NCI-H146 treated with DMSO at 0.1 percent for 48 hours (cell line): ENCODE measurements around the gene SETD2.

Experiments
- DNase-seq: peaks from one replicate; lab custom pipeline; 2025; ENCODE audit not compliant: unreplicated experiment; lab: John Stamatoyannopoulos, UW

Gene SETD2

DNA sequence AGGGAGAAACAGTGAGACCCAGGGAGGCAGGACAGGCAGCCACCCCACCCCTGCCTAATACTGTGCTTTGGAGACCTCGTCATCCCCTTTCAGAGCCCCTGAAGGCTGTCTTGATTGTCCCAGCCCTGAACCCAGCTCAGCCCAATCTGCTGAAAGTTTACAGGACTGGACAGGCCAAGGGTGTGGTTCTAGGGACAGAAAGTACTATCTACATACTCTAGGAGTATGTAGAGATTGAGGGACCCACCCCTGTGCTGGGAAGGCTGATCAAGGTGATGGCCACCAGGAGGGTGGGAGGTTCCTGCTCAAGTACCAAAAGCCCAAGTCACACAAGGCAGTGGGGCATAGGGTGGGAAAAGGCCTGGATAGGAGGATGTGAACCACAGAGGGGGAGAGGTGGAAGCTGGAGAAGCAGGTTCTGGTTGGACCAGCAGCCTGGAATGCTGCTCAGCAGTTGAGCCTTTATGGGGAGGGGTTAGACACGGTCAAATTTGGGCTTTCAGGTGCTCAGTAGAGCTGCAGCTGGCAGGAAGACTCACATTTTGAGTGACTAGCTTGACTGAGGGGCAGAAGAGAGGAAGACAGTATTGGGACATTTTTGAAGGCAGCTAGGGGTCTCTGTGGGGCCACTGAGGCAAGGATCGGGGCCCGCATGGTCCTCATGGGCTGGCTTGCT lies 177.7 kb downstream of the SETD2 start:
- no peak for DNase-seq

DNA sequence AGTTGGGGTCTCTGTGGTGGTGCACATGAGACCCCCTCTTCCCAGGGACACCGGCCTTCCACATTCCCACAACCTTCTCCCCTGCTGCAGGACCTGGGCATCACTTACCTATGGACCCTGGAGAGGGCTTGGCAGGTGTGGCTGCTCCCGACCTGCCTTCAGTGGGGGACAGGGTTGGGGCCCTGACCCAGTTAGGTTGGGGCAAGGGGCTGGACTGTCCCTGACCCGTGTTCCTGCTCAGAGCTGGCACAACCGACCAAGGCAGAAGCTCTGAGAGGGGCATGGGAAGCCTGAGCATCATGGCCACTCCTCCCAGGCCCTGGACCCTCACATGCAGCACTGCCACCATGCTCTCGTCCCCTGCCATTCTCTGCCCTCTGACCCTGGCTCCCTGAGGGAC lies 178.3 kb downstream of the SETD2 start:
- DNase-seq: no peak

DNA sequence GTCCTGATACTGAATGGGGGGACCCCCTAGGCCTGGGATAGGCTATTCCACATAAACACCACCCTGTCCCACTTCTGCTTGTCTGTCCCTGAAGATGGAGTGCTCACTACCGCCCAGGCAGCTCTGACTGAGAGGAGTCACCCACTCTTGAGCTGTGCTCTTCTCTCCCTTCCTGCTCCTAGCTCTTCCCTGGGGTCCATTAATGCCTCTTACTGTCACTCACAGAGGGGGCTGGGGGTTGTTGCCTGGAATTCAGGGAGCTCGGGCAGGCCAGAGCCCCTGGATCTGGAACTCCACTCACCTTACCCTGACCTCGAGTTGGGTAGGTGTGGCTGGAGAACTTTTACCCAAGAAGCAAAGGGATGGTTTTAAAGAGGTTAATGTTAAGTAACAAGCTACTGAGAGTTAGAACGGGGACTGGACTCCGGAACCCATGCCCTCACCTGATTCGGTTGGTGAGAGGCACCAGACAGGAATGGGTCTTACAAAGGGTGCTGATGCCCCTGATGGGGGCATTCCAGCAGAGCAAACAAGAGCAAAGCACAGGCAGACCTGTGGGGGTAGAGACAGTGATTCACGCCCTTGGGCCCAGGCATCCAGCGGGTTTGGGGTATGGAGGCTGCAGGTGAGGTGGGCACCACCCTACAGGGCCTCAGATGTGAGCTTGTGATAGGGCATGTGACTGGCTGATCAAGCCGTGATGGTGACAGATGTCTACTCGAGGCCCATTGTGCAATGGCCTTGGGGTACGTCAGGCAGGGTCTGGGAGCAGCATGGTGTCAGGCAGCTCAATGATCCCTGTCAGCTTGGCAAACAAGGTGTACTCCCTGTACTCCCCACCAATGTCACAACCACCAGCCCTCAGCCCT lies 179.1 kb downstream of the SETD2 start:
- no peak for DNase-seq

DNA sequence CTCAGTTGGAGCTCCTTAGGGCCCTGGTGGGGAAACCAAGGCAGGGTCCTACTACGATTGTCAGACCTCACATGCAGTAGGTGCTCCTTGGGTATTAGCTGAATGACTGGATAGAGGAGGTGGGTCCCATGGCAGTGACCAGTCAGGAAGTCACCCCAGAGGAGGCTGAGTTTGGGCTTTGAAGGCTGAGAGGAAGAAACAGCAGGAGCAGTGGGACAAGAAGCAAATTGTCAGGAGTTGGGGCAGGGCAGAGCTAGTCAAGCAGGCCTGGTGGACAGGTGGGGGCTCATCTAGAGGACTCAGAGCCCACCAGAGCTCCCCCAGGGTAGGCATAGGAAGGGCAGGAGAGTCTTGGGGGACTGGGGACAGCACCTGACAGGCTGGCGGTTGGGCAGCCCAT lies 181.4 kb downstream of the SETD2 start:
- no peak for DNase-seq

DNA sequence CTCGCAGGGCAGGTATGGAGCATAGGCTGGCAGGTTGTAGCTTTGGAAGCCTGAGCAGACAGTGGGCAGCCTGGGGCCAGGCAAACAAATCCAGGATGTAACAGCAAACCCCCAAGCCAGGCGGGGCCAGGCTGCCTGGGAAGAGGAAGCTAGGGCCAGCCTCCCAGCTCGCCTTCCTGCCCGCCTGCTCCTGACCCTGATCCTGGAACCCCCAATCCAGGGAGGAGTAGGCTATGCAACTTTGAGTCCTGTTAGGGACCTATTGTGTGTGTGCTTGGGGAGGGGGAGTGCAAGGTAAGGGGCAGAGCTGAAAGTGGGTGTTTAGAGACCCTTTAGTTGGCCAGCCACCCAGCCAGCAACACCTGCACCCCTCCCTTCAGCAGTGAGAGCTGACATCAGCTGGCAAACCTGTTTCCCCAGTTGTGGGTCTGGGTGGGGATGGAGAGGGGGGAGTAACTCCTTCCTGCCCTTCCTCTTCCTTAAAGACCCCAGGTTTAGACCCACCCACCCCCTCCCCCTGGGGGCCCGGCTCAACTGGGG lies 181.9 kb downstream of the SETD2 start:
- DNase-seq: no peak

DNA sequence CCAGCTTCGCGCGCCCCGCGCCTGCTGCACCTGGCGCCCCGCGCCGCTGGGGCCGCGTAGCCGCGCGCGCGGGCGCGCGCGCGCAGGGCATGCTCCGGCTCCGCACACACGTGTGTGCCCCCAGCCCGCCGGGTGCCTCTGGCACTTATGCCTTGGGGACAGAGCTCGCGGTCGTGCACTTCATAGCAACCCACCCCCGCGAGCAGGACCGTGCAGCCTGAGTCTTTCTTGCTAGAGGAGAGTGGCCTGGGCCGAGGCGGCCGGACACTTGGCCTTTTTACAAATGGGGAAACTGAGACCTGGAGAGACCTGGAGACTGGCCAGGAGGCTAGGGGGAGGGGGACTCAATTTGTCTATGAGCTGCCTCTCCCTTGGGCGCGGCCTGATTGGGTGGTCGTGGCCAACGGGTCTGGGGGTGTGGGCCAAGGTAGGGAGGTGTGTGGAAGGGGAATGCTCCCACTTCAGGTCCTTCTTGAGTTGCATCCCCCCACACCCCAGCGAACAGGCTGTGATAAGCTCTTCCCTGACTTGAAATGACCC lies 183.9 kb downstream of the SETD2 start:
- no peak for DNase-seq

DNA sequence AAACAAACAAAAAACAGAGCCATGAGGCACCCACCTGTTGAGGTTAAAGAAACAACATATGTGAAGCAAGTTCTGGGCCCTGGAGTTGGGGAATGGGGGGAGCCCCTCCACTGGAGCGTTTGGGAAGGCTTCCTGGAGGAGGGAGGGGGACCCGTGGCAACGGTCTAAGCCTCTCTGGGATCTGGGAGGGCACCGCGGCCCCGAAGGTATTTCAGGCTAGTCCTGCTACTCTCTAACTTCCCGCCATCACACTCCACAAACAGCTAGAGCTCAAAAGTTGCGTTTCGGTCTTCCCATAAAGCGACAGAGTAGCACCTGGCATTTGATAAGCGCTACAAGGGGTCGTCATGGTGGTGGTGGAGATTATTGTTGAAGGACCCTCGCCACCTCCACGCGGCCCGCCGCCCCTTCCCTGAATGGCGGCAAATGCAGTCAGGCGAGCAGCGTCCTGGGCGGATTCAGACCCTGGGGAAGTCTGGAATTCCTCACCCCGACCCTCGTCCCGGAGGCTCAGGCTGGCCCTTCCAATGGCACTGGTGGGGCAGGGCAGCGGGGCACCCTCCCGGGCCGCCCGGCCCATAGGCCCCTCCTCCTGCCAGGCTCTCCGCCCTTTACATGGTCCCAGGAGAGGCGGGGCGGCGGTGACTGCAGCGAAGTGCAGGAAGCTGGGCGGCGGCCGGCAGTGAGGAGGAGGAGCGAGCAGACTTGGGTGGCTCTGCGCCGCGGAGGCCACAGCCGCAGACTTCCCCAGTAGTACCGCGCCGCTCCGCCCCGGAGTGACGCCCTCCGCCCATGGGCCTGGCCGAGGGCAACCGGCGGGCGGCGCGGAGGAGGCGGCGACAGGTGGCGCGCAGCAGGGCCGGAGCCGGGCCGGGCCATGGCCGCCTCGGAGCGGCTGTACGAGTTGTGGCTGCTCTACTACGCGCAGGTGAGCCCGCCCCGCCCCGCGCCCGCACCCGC lies 184.6 kb downstream of the SETD2 start, which contains the start of gene NBEAL2:
TSS of gene NBEAL2 (plus strand) at position 682 of the 960 bp plus-strand sequence. CDS start at position 878, 196 bp downstream.
- DNase-seq: peak; percentile 75

DNA sequence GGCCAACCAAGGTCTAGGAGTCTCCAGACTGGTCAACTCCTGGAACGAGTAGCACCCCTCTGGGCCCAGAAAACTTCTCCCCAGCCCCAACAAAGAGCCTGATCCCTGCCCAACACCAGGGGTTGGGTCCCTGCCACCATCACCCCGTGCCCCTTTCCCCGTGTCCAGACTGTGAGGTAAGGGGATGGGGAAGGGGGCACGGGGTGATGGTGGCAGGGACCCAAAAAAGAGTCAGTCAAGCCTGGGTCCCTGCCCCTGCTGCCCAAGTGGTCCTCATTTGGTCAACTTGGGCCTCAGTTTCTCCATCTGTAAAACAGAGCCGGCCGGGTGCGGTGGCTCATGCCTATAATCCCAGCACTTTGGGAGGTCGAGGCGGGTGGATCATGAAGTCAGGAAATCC lies 185.5 kb downstream of the SETD2 start:
- DNase-seq: no peak

DNA sequence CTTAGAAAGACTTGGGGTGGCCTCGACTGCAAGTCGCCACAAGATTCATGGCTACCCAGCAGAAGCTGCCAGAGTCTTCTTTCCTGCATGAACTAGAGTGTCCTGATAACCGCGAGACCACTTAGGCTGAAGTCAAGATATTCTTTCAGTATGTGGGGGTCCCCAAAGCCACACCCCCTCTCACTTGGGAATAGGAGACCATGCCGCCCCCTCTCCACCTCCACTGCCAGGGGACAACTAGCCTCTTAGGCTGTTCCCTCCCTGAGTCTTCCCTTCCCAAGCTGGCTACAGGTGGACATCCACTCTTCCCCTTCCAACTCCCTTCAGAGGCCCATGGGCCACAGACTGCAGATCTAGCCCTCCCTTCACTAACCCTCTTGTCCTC lies 186.1 kb downstream of the SETD2 start:
- DNase-seq: no peak

DNA sequence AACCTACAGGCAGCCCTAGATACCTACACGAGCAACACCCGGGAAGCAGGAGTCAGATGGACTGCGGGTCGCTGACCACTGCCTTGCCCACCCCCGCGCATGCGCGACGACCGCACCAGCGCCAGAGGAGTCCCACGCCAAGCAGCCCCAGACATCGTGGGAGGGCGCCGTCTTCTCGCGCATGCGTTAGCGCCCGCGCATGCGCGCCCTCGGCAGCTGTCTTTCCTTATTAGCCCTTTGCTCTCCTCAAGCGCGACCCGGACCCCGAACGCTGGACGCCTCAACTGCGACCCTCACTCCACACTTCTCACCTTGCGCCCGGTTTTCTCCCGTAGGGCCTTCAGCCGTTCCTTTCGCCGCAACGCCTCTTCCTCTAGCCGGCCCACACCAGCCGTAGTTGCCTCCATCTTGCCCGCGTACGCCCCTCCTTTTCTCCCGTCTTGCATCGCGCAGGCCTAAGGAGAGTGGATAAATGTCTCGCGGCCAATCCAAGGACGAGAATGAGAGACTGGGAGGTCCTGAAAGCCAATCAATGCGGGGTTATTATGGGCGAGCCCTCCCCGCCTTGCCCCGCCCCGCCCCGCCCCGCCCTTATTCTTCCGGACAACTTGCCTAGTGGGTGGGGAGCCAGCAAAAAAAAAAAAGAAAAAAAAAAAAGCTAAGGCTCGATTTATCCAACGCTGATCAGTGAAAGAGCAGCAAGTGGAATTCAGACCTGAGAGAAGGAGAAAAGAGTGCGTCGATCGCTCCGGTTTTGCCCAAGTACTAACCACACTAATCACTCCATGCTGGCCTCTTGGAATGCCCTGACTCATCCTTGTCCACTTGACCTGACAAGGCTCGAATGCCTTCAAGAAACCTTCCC lies 187.4 kb downstream of the SETD2 start, which contains the start of gene CCDC12:
TSS of gene CCDC12 (minus strand) at position 420 of the 865 bp plus-strand sequence. CDS start at position 407, 13 bp downstream.
- DNase-seq: peak; percentile 89

DNA sequence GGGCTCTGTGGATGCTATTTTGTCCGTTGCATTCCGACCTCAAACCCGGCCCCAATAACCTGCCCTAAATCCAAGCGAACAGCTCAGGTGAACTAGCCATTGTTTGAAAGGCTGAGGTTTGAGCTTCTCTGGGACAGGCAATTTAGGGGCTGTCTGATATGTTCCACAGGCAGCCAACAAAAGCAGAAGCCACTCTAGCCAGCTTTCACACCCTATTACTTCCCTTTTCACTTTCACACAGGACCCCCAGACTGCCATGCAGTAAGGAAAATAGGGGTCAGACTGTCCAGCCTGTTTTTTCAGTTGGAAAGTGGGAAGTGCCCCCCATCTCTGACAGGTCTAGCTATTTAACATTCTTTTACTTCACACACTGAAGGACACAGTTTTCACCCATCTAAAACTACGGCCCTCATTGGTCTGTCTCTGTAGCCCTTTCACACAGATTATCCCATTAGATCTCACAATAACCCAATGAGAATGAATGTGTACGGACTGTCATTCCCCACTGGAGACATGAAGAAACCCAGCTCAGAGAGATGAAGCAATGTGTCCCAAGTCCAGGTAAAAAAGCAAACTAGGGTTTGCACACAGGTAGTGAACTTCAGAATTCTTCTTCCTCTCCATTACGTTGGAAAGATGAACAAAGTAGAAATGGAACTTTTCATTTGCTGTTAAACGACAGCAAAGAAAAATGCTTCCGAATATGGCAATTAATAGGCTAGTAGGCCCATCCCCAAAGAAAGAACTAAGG lies 189.3 kb downstream of the SETD2 start:
- DNase-seq: no peak

DNA sequence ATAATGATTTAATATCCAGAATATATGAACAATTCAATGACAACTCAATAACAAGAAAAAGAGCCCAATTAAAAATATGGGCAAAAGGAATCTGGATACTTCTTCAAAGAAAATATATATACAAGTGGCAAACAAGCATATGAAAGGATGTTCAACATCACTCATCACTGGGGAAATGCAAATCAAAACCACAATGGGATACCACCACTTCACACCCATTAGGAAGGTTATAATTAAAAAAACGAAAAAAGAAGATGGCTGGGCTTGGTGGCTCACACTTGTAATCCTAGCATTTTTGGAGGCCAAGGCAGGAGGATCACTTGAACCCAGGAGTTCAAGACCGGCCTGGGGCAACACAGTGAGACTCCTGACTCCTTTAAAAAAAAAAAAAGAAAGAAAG lies 191.5 kb downstream of the SETD2 start:
- DNase-seq: no peak

DNA sequence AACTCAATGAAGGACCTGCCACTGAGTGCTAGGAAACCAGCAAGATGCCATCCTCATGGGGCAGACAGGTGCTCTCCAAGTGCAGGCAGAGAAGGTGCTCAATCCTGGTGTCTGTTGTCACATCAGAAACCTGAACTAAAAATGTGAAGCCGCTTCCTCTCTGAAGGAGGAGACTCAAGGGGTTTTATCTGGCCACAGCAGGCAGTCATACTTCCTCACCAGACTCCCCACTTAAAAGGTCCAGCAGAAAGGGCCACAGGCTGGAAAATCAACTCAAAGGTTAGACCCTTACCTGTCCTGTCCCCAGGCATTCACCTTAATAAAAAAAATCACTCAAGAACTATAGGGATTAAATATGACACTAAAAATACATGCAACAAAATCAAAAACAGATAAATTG lies 192.2 kb downstream of the SETD2 start:
- no peak for DNase-seq

DNA sequence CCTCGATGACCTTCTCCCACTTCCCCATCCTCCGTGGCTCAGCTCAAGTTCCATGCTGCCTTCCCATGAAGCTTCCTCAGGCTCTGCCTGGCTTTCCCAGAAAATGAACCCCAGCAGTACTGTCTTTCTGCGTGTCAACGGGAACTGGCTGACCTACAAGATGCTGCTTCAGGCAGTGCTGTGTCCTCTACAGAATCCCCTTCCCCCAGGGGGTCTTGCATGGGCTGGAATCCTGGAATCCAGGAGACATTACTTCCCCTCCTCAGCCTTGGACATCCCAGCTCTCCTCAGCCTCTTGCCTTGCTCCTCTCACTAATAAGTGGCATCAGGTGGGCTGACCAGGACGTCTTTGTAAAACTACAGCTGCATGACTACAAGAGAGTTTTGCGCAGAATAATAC lies 192.8 kb downstream of the SETD2 start:
- DNase-seq: no peak

DNA sequence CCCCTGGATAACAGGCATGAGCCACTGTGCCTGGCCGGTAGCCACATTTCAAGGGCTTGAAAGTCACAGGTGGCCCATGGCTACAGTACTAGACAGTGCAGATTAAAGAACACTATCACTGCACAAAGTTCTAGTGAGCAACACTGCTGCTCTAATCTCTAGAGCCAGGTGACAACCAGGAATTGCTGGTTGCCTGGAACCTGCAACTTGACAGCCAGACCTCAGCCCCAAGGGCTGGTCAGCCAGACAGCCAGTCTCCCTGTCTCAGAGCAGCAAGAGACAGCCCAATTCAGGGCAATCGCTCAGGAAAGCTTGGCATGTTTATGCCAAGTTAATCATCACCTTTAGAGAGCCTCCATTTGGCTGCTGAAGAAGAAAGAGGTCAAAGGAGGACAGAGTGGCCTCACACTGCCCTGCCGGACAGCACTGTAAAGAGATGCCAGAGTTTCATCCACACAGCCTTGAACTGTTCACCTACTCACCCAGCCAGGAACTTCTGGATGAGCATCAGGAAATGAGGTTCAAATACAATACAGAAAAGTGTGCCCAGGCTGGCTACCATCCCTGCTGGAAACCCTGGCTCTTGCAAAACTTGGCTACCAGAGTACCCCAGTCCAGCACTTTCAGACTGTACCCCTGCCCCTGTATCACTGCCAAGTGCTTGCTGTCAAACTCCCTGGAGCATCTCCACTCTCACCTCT lies 193.4 kb downstream of the SETD2 start:
- no peak for DNase-seq

DNA sequence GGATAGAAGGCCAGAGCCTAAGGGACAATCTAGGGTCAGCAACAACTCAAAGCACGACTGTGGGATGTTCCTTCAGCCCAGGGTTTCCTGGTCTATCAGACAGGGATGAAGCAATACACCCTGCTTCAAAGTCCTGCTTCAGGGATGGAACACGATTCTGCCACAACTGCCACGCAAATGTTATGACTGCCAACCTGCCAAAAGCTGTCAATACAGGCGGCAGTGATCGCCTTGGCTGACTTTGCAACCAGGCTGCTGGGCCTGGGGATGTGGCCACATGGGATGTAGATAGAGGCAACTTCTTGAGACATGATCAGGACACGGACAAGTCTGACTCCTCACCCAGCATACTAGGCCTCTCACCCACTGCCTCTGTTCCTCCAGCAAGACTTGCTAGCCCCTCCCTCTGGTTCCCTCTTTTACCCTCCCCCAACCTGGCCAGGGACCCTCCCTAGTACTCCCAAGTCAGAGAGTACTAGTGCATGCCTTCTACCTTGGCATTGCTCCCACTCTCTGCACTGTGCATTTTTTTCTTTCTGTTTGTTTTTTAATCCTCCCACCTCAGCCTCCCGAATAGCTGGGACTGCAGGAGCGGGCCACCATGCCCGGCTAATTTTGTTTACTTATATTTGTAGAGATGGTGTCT lies 195.0 kb downstream of the SETD2 start:
- DNase-seq: no peak

DNA sequence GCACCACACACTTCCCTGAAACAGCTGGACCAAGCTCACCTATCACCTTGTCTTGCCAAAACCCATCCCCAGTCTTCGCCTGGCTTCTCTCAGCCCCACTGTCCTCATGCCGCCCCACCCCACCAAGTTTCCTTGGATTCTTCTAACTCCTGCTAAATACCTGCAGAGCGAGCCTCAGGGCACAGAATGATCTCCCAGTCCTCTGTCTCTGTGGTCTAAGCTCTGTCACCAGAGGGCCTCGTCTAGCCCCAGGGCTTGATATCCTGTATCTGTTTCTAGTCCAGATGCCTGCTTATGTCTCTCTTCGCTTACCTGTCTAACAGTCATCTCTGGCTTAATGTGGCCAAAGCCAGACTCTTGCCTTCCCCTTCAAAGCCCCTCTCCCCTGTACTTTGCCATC lies 197.1 kb downstream of the SETD2 start:
- no peak for DNase-seq
